Lower lobe of right lung (tissue), 2 donors: ENCODE measurements around the gene CMPK1. TPM values are rescaled to one million over a fixed set of nuclear protein-coding genes. Genes with fewer than 3 reads are reported as not detected.

Experiments
- ATAC-seq, 2 donors: fragments of 200-7000 bp; cut with Tn5 transposase; one replicate each; pipeline ENCODE4 v1.9.1; 2020 to 2022; ENCODE audit warnings: mild to moderate bottlenecking in 2 of 2, moderate library complexity in 2 of 2
- DNase-seq: peaks from one replicate; pipeline ENCODE4 v3.0.0-alpha.2; 2020
- H3K27ac ChIP-seq: fragments of 200-600 bp; one replicate; pipeline ENCODE4 v1.8.0; 2022
- H3K27me3 ChIP-seq: fragments of 200-600 bp; one replicate; pipeline ENCODE4 v1.8.0; 2022; ENCODE audit warnings: low read depth
- H3K36me3 ChIP-seq: fragments of 200-600 bp; one replicate; pipeline ENCODE4 v1.8.0; 2022; ENCODE audit warnings: mild to moderate bottlenecking
- H3K4me1 ChIP-seq: fragments of 200-600 bp; one replicate; pipeline ENCODE4 v1.8.0; 2022
- H3K4me3 ChIP-seq: fragments of 200-600 bp; one replicate; pipeline ENCODE4 v1.8.0; 2022; ENCODE audit warnings: mild to moderate bottlenecking
- H3K9me3 ChIP-seq: fragments of 200-600 bp; one replicate; pipeline ENCODE4 v1.8.0; 2022
- intact Hi-C: fragments of 100-400 bp; cut with DNase I; formaldehyde crosslinking; loops from one replicate; pipeline ENCODE4 v1.11.0; 2022
- total RNA-seq: library from RNA; stranded (reverse); fragmentation: NEBNext Ultra II Directional; extraction: Animal tissue kit (Norgen Biotek cat#: 25700); gene quantifications from one replicate; pipeline ENCODE4 v1.2.1, GENCODE V29; 2021
- TF ChIP-seq, protein P1 (sequence below): fragments of 200-600 bp; IDR thresholded peaks from one replicate; pipeline ENCODE4 v1.8.0; 2022; ENCODE audit warnings: antibody characterized with exemption, mild to moderate bottlenecking
- donor health status: DM: no; HTN: yes; CAD: no; lungs with severe emphysema.

The CMPK1 gene
- total RNA-seq, 1 donor from 2014 or later: 116 TPM

- Histone ChIP-seq H3K27me3 (no peaks in the 10 kb centered on the region), H3K36me3 (peaks cover 79% of the 10 kb centered on the region), H3K4me3 (no peak overlapping the region), H3K4me1 (peaks cover 4% of the 10 kb centered on the region), H3K27ac (no peak overlapping the region), H3K9me3 (no peaks in the 10 kb centered on the region)
- TF ChIP-seq, protein P1, sequence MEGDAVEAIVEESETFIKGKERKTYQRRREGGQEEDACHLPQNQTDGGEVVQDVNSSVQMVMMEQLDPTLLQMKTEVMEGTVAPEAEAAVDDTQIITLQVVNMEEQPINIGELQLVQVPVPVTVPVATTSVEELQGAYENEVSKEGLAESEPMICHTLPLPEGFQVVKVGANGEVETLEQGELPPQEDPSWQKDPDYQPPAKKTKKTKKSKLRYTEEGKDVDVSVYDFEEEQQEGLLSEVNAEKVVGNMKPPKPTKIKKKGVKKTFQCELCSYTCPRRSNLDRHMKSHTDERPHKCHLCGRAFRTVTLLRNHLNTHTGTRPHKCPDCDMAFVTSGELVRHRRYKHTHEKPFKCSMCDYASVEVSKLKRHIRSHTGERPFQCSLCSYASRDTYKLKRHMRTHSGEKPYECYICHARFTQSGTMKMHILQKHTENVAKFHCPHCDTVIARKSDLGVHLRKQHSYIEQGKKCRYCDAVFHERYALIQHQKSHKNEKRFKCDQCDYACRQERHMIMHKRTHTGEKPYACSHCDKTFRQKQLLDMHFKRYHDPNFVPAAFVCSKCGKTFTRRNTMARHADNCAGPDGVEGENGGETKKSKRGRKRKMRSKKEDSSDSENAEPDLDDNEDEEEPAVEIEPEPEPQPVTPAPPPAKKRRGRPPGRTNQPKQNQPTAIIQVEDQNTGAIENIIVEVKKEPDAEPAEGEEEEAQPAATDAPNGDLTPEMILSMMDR: no peak
- intact Hi-C loops: no loop called here
- no peak for DNase-seq
- ATAC-seq: peak in 1 of 2 donors; percentile 75
Measured at GRCh38 chr1:47378147-47378546, 44.6 kb downstream of the CMPK1 start.

DNA sequence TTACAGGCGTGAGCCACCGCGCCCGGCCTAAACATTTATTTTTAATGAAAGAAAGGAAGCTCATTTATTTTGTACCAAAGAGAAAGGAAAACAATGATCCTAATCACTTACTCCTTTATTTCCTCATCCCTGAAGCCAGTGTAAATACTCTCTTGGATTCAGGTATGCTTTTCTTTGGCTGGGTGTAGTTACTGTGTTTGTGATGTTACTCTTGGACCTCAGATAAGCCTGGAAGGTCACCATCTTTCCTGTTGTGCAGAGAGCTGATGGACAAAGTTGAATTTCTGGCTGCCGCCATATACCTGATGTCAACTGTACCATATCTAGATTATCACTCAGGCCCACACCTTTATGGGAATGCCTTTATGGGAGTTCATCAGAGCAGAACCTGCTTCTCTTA is 47.1 kb downstream of the CMPK1 start:
- Histone ChIP-seq H3K4me1 (peaks cover 4% of the 10 kb centered on the region), H3K27ac (no peak overlapping the region), H3K4me3 (no peak overlapping the region), H3K27me3 (no peaks in the 10 kb centered on the region), H3K36me3 (peaks cover 56% of the 10 kb centered on the region), H3K9me3 (no peaks in the 10 kb centered on the region)
- TF ChIP-seq, protein P1: no peak
- intact Hi-C loops: no loop called here
- DNase-seq: no peak
- ATAC-seq: no peak

GRCh38 chr1:47382399-47382983 is 48.9 kb downstream of the CMPK1 start:
- intact Hi-C loops: no loop called here
- Histone ChIP-seq H3K4me3 (no peak overlapping the region), H3K36me3 (peaks cover 39% of the 10 kb centered on the region), H3K4me1 (peaks cover 4% of the 10 kb centered on the region), H3K27ac (no peak overlapping the region), H3K27me3 (no peaks in the 10 kb centered on the region), H3K9me3 (no peaks in the 10 kb centered on the region)
- TF ChIP-seq, protein P1: no peak
- no peak for DNase-seq
- ATAC-seq: no peak

- TF ChIP-seq, protein P1: no peak
- Histone ChIP-seq H3K27ac (no peak overlapping the region), H3K36me3 (peaks cover 25% of the 10 kb centered on the region), H3K9me3 (no peaks in the 10 kb centered on the region), H3K4me1 (no peaks in the 10 kb centered on the region), H3K27me3 (no peaks in the 10 kb centered on the region), H3K4me3 (no peak overlapping the region)
- intact Hi-C loops: no loop called here
- DNase-seq (no peak), ATAC-seq (no peak)
Measured at GRCh38 chr1:47384083-47384482, 50.5 kb downstream of the CMPK1 start.

- Histone ChIP-seq H3K4me1 (no peaks in the 10 kb centered on the region), H3K9me3 (no peaks in the 10 kb centered on the region), H3K27ac (no peak overlapping the region), H3K27me3 (no peaks in the 10 kb centered on the region), H3K4me3 (no peak overlapping the region), H3K36me3 (peaks cover 17% of the 10 kb centered on the region)
- intact Hi-C loops: no loop called here
- DNase-seq (no peak), ATAC-seq (no peak)
- TF ChIP-seq, protein P1: no peak
Measured at GRCh38 chr1:47385020-47385419, 51.4 kb downstream of the CMPK1 start.
